ENCODE data around the gene TNIK. TPM values are rescaled to one million over a fixed set of nuclear protein-coding genes. Genes with fewer than 3 reads are reported as not detected.

Gene TNIK
- total RNA-seq, 2 experiments from 2014 or later, result 27.0 to 28.8 TPM

DNA sequence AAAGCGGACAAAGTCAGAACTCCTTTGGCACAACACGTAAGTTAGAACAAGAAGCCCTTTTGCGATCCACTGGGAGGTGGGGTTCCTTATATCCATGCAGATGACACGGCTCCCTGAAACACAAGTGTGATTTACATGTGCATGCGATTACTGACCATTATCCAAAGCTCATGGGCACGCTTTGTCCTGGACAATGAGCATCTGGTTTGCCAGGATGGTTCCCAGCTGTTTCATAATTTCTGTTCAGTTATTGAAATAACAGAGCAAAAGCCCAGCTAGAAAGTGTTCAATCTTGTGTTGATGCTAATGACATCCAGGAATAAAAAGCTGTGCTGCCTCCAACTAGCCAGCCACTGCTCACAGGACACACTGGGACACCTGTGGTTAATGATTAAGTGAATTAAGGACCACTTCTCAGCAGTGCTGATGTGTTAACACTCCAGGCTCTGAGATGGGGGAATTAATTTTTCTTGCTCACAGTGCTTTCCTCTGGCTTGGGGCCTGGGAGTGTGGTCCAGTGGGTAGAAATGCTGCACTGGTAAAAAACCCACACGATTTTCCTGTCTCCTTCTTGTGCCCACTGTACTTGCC is 310.6 kb downstream of the TNIK start:
- no peaks in the 10 kb centered on the region for H3K27me3 Mint-ChIP-seq (ENCODE audit: low read depth)
- intact Hi-C loops (cut with micrococcal nuclease), result no loop called here
- no peak overlapping the region for H3K4me3 Mint-ChIP-seq
- no peak for DNase-seq
- no peaks in the 10 kb centered on the region for H3K9me3 Mint-ChIP-seq
- no peak overlapping the region for H3K27ac Mint-ChIP-seq
- H3K4me1 Mint-ChIP-seq (ENCODE audit: low read depth), result no peaks in the 10 kb centered on the region
- CTCF ChIA-PET, result no interaction called here
- H3K36me3 Mint-ChIP-seq (ENCODE audit: low read depth), result peaks cover 22% of the 10 kb centered on the region

DNA sequence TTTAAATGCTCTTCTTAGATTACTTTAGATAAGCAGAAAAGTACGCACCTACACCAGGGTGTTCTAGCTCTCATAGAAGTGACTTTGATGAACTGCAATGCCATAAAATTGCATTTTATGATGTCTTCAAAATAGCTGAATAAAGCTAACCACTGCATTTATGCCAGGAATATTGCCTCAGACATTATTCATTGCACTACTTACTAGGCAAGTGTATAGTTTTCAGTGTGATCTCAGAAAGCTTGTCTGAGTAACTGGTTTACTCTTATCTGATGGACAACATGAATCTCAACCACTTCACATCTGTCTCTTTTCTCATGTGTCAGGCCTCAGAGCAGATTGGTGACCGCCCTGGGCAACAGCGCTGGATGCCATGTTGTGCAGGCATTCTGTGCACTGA is 314.4 kb downstream of the TNIK start:
- CTCF ChIA-PET, result interaction anchor here (0.9 kb wide), 1 partner anchor 14 kb away, joined by 3 read pairs; no protein-coding TSS in a partner anchor
- no peaks in the 10 kb centered on the region for H3K4me1 Mint-ChIP-seq (ENCODE audit: low read depth)
- H3K27ac Mint-ChIP-seq, result no peak overlapping the region
- intact Hi-C loops (cut with micrococcal nuclease), result no loop called here
- DNase-seq, result no peak
- peaks cover 21% of the 10 kb centered on the region for H3K36me3 Mint-ChIP-seq (ENCODE audit: low read depth)
- H3K27me3 Mint-ChIP-seq (ENCODE audit: low read depth), result no peaks in the 10 kb centered on the region
- no peak overlapping the region for H3K4me3 Mint-ChIP-seq
- H3K9me3 Mint-ChIP-seq, result no peaks in the 10 kb centered on the region

DNA sequence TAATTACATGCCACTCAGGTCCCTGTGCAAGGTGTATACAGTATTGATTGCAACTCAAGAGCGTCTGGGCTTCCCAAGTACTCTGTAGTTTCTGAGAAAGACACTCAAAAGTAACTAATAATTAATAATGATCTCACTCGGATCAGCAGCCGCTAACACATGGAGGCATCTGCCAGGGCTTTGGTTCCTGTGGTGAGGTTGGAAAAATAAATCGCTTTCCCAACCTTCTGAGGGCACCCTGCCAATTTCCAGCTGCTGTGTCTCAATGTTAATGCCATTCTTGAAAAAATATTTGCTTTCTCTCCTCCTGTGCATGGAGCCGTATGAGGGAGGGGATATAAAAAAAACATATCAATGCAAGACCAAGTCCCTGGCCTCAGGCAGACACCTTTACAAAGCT is 317.2 kb downstream of the TNIK start:
- CTCF ChIA-PET, result interaction anchor here (1.3 kb wide), 1 partner anchor 20 kb away, joined by 4 read pairs; no protein-coding TSS in a partner anchor
- H3K27ac Mint-ChIP-seq, result no peak overlapping the region

DNA sequence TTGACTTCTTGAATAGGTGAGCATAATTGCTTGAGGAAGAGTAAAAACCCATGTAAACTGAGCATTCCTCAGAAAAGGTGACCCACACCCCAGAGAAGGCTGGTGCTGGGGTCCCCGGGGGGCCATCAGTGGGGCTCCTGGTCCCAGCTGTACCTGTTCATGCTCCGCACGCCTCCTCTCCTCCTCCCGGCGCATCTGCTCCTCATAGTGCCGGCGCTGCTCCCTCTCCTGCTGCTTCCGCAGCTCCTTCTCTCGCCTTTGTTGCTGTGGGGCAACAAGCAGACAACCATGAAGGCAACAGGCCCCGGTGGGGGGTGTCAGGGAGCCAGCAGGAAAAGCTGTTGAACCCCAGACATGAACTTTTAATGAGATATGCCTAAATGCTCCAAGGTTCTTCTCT is 320.0 kb downstream of the TNIK start:
- peaks cover 29% of the 10 kb centered on the region for H3K36me3 Mint-ChIP-seq (ENCODE audit: low read depth)
- CTCF ChIA-PET, result no interaction called here
- no peaks in the 10 kb centered on the region for H3K9me3 Mint-ChIP-seq
- intact Hi-C loops (cut with micrococcal nuclease), result no loop called here
- no peak overlapping the region for H3K4me3 Mint-ChIP-seq
- no peaks in the 10 kb centered on the region for H3K27me3 Mint-ChIP-seq (ENCODE audit: low read depth)
- H3K27ac Mint-ChIP-seq, result no peak overlapping the region
- no peak for DNase-seq
- no peaks in the 10 kb centered on the region for H3K4me1 Mint-ChIP-seq (ENCODE audit: low read depth)

More for the DNA sequence above, 317.2 kb downstream of the TNIK start:
- Mint-ChIP-seq H3K4me3 (no peak overlapping the region), H3K4me1 (ENCODE audit: low read depth) (no peaks in the 10 kb centered on the region), H3K36me3 (ENCODE audit: low read depth) (peaks cover 23% of the 10 kb centered on the region), H3K27me3 (ENCODE audit: low read depth) (no peaks in the 10 kb centered on the region), H3K9me3 (no peaks in the 10 kb centered on the region)
- no peak for DNase-seq
- intact Hi-C loops (cut with micrococcal nuclease), result no loop called here

DNA sequence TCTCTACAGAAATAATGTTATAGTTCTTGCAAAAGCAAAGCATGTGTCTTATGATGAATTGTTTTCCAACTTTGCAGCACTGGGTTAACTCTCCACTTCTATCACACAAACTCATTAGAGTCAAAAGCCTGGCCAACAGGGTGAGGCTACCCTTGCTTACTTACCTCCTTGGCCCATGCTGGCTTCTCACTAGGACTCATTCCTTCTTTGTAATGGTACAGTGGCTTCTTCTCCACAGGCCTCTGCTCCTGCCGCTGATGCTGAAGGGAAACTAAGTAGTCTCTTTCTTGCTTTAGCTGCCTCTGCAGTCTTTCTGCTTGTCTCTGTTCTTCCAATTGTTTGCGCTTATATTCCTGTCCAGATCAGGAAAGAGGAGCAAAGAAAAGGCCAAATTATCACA is 322.2 kb downstream of the TNIK start:
- Mint-ChIP-seq H3K27ac (no peak overlapping the region), H3K36me3 (ENCODE audit: low read depth) (peaks cover 29% of the 10 kb centered on the region), H3K9me3 (no peaks in the 10 kb centered on the region), H3K4me3 (no peak overlapping the region), H3K27me3 (ENCODE audit: low read depth) (no peaks in the 10 kb centered on the region), H3K4me1 (ENCODE audit: low read depth) (no peaks in the 10 kb centered on the region)
- intact Hi-C loops (cut with micrococcal nuclease), result no loop called here
- DNase-seq, result no peak
- CTCF ChIA-PET, result no interaction called here

DNA sequence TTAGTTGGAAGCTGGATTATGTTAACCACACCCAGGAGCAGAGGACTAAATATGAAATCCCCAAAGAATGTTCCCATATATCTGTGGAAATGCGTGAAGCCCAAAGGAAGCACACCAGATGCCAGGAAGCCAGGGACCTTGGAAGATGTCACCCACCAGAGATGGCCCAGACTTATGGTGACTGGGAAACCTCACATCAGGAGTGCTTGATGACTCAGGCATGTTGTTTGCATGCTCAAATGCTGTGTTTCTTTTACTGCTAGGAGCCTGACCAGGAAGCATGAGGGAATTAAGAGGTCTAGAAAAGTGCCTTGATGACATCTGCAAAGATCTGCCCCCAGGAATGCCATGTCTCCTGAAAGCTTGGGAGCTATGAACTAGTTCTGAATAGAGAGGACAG is 324.7 kb downstream of the TNIK start:
- no peak overlapping the region for H3K27ac Mint-ChIP-seq
- intact Hi-C loops (cut with micrococcal nuclease), result no loop called here
- no peak overlapping the region for H3K4me3 Mint-ChIP-seq
- H3K4me1 Mint-ChIP-seq (ENCODE audit: low read depth), result no peaks in the 10 kb centered on the region
- H3K36me3 Mint-ChIP-seq (ENCODE audit: low read depth), result peaks cover 21% of the 10 kb centered on the region
- H3K27me3 Mint-ChIP-seq (ENCODE audit: low read depth), result no peaks in the 10 kb centered on the region
- no peak for DNase-seq
- CTCF ChIA-PET, result no interaction called here
- H3K9me3 Mint-ChIP-seq, result no peaks in the 10 kb centered on the region

DNA sequence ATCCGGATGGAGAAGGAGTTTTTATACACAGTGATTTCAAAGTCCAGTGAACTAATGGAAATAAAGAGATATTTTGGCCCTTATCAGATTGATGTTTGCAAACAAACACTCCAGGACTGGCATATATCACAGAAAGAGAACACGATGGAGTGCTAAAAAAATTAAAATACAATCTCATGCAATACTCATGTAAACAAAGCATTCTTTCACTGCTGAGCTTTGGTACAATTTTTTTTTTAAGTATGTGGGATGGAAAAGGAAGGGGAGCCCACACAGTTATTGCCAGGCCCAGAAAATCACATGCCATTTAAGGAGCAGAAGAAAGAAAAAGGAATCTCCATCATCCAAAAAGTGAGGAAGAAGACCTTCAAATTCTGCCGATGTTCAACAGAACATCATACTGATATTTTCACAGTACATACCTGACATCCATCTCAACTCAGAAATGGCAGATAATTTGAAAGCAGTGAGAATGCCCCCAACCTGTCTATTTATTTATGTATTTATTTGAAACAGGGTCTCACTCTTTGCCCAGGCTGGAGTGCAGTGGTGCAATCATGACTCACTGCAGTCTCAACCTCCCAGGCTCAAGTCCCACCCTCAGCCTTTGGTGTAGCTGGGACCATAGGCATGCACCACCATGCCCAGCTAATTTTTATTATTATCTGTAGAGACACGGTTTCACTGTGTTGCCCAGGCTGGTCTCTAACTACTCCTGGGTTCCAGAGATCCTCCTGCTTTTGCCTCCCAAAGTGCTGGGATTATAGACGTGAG is 326.2 kb downstream of the TNIK start:
- H3K9me3 Mint-ChIP-seq, result no peaks in the 10 kb centered on the region
- peaks cover 23% of the 10 kb centered on the region for H3K36me3 Mint-ChIP-seq (ENCODE audit: low read depth)
- no peak overlapping the region for H3K27ac Mint-ChIP-seq

DNA sequence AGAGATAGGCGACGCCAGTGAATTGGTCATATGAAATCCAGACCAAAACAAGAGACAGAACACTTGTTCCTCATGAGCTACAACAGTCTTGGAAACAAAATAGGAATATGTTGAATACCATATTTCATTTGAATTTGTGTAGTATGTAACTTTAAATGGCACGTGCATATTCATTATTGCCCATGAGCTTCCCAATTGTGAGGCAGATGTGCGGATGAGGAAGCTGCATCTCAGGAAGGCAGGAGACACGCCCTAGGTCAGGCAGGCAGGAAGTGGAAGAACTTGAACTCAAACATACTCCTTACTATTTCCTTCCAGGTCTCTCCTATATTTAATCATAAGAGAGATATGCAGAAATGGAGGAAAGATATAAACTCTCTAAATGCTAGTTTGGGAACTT is 326.9 kb downstream of the TNIK start:
- H3K4me3 Mint-ChIP-seq, result no peak overlapping the region
- no peak overlapping the region for H3K27ac Mint-ChIP-seq
- H3K36me3 Mint-ChIP-seq (ENCODE audit: low read depth), result peaks cover 25% of the 10 kb centered on the region
- H3K27me3 Mint-ChIP-seq (ENCODE audit: low read depth), result no peaks in the 10 kb centered on the region
- no peaks in the 10 kb centered on the region for H3K4me1 Mint-ChIP-seq (ENCODE audit: low read depth)
- CTCF ChIA-PET, result no interaction called here
- intact Hi-C loops (cut with micrococcal nuclease), result no loop called here
- no peaks in the 10 kb centered on the region for H3K9me3 Mint-ChIP-seq
- DNase-seq, result no peak

More for the DNA sequence above, 326.2 kb downstream of the TNIK start:
- Mint-ChIP-seq H3K27me3 (ENCODE audit: low read depth) (no peaks in the 10 kb centered on the region), H3K4me1 (ENCODE audit: low read depth) (no peaks in the 10 kb centered on the region), H3K4me3 (no peak overlapping the region)
- intact Hi-C loops (cut with micrococcal nuclease), result no loop called here
- no peak for DNase-seq
- CTCF ChIA-PET, result interaction anchor here (0.6 kb wide), 1 partner anchor 1160 kb away, joined by 3 read pairs; no protein-coding TSS in a partner anchor

DNA sequence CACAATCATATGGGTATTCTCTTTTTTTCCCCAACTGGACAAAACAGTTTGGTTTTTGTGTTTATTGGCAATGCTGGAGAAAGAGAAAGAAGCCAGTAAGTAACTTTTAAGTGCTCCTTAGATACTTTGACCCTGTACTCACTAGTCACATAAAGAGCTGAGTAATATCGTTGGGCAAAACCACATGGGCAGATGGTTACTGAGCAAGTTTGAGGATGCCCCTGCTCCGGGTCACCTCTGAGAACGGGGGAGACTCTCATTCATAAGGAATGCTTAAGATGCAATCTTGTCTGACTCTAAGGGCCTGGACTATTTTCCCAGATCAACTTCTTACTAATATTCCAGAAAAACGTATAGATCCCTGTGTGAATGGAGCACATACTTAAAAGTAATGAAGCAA is 327.3 kb downstream of the TNIK start:
- Mint-ChIP-seq H3K36me3 (ENCODE audit: low read depth) (peaks cover 21% of the 10 kb centered on the region), H3K4me3 (no peak overlapping the region), H3K9me3 (no peaks in the 10 kb centered on the region), H3K27ac (no peak overlapping the region), H3K27me3 (ENCODE audit: low read depth) (no peaks in the 10 kb centered on the region), H3K4me1 (ENCODE audit: low read depth) (no peaks in the 10 kb centered on the region)
- DNase-seq, result no peak
- CTCF ChIA-PET, result no interaction called here
- intact Hi-C loops (cut with micrococcal nuclease), result no loop called here

DNA sequence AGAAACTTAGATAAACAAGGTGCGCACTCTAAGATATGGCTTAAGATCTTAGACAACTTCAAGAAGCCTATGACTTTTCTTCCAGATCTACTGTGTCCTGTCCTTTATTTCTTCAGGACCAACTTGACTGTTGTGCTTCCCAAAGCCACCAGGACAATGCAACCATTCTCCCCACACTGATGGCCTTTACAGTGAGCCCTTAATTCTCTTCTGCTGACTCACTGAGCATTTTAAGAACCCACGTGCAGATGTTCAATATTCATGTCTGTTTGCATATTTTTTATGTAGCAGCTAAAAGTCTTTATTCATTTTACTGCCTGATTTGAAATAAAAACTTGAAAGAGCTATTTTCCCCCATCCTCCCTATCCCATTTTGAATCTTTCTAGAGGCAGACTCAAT is 330.4 kb downstream of the TNIK start:
- CTCF ChIA-PET, result interaction anchor here (0.6 kb wide), 1 partner anchor 57 kb away, joined by 3 read pairs; no protein-coding TSS in a partner anchor
- H3K27me3 Mint-ChIP-seq (ENCODE audit: low read depth), result no peaks in the 10 kb centered on the region

DNA sequence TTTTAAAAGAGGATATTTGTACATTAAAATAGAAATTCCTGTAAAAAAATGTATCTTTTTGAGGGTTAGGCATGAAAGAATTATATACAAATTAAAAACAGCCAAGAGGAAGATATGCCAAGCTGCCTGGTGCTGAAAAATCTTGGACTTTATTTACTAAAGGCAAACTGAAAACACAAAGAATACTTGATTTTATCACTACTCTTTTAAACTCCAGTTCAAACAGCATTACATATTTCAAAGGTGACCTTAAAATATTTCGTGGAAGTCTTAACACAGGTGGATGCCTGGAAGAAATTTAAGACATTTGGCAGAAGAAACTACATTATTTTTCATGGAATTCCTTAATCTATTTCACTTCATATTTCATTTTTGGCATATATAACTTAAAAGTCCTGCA is 332.6 kb downstream of the TNIK start:
- no peaks in the 10 kb centered on the region for H3K4me1 Mint-ChIP-seq (ENCODE audit: low read depth)
- H3K36me3 Mint-ChIP-seq (ENCODE audit: low read depth), result peaks cover 42% of the 10 kb centered on the region
- no peaks in the 10 kb centered on the region for H3K9me3 Mint-ChIP-seq
- CTCF ChIA-PET, result no interaction called here
- DNase-seq, result no peak
- no peak overlapping the region for H3K27ac Mint-ChIP-seq
- H3K4me3 Mint-ChIP-seq, result no peak overlapping the region
- H3K27me3 Mint-ChIP-seq (ENCODE audit: low read depth), result no peaks in the 10 kb centered on the region
- intact Hi-C loops (cut with micrococcal nuclease), result loop anchor here (10.0 kb wide), 1 partner anchor 163 kb away; no protein-coding TSS in a partner anchor

More for the DNA sequence above, 330.4 kb downstream of the TNIK start:
- no peak for DNase-seq
- no peak overlapping the region for H3K4me3 Mint-ChIP-seq
- H3K27ac Mint-ChIP-seq, result no peak overlapping the region
- intact Hi-C loops (cut with micrococcal nuclease), result loop anchor here (10.0 kb wide), 1 partner anchor 165 kb away; no protein-coding TSS in a partner anchor
- H3K4me1 Mint-ChIP-seq (ENCODE audit: low read depth), result no peaks in the 10 kb centered on the region
- peaks cover 29% of the 10 kb centered on the region for H3K36me3 Mint-ChIP-seq (ENCODE audit: low read depth)
- no peaks in the 10 kb centered on the region for H3K9me3 Mint-ChIP-seq

DNA sequence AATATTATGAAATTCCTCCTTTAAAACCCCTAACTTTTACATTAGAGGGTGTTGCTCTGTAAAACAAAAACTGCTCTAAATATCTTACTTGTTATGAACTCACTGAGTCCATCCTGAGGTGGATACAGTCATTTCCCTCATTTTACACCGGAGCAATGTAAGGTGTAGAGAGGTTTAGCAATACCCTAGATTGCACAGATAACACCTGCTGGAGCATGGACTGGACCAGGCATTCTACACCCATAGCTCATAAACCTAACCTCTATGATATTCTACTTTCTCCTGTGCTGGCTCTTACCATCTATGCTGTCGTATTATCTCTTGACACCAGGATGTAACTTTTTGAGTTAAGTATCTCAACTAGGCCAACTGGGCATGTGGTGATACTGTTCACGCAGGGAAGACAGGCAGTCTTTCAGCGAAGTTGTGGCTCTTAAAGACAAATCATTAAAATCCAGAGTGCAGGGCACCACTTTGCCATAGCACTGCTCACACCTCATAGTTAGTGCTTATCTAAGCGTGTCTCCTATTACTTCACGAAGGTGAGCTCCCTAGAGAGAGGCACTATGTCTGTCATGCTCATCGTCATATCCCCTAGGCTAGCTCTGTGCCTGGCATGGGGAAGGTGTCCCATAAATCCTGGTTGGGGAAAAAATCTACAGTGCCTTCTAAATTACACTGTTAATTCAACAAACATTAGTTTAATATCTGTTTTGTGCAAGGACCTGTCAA is 333.6 kb downstream of the TNIK start:
- no peaks in the 10 kb centered on the region for H3K9me3 Mint-ChIP-seq
- CTCF ChIA-PET, result interaction anchor here (0.8 kb wide), 1 partner anchor 36 kb away, joined by 3 read pairs; no protein-coding TSS in a partner anchor
- DNase-seq, result no peak
- H3K4me3 Mint-ChIP-seq, result no peak overlapping the region
- intact Hi-C loops (cut with micrococcal nuclease), result loop anchor here (10.0 kb wide), 1 partner anchor 162 kb away; no protein-coding TSS in a partner anchor
- no peaks in the 10 kb centered on the region for H3K27me3 Mint-ChIP-seq (ENCODE audit: low read depth)
- H3K27ac Mint-ChIP-seq, result no peak overlapping the region
- H3K4me1 Mint-ChIP-seq (ENCODE audit: low read depth), result no peaks in the 10 kb centered on the region
- H3K36me3 Mint-ChIP-seq (ENCODE audit: low read depth), result peaks cover 49% of the 10 kb centered on the region
